ENCODE measurements around the gene GNAI1. TPM values are rescaled to one million over a fixed set of nuclear protein-coding genes. Genes with fewer than 3 reads are reported as not detected.

GNAI1 gene
- total RNA-seq, 2 donors from 2014 or later = 11.1 to 30.9 TPM

GRCh38 chr7:80105701-80106408 lies 28.8 kb upstream of the GNAI1 start:
- H3K9me3 ChIP-seq = no peaks in the 10 kb centered on the region
- no peak overlapping the region for H3K27ac ChIP-seq
- H3K36me3 ChIP-seq = no peaks in the 10 kb centered on the region
- no peak for ATAC-seq (ENCODE audit: insufficient number of reproducible peaks, low FRiP score, low read depth)
- no peak for TF ChIP-seq CTCF (IDR thresholded peaks at IDR 0.05)
- H3K4me1 ChIP-seq (ENCODE audit: control insufficient read depth in 1 of 2, low read depth in 2 of 2) = peaks cover 0 to 2% of the 10 kb centered on the region in 2 donors
- H3K4me3 ChIP-seq = no peak overlapping the region
- no peak for DNase-seq (ENCODE audit: low spot score)
- no peaks in the 10 kb centered on the region for H3K27me3 ChIP-seq (replicated peaks; ENCODE audit: insufficient read depth)

GRCh38 chr7:80106498-80107113 lies 28.0 kb upstream of the GNAI1 start:
- Histone ChIP-seq H3K4me1 (ENCODE audit: control insufficient read depth in 1 of 2, low read depth in 2 of 2) (peaks cover 0 to 2% of the 10 kb centered on the region in 2 donors), H3K36me3 (no peaks in the 10 kb centered on the region), H3K4me3 (no peak overlapping the region), H3K9me3 (no peaks in the 10 kb centered on the region), H3K27me3 (replicated peaks; ENCODE audit: insufficient read depth) (no peaks in the 10 kb centered on the region), H3K27ac (no peak overlapping the region)
- no peak for ATAC-seq (ENCODE audit: insufficient number of reproducible peaks, low FRiP score, low read depth)
- TF ChIP-seq CTCF (IDR thresholded peaks at IDR 0.05) = no peak
- no peak for DNase-seq (ENCODE audit: low spot score)

- Histone ChIP-seq H3K4me1 (ENCODE audit: control insufficient read depth in 1 of 2, low read depth in 2 of 2) (peaks cover 0 to 2% of the 10 kb centered on the region in 2 donors), H3K4me3 (no peak overlapping the region), H3K36me3 (no peaks in the 10 kb centered on the region), H3K9me3 (no peaks in the 10 kb centered on the region), H3K27me3 (replicated peaks; ENCODE audit: insufficient read depth) (no peaks in the 10 kb centered on the region), H3K27ac (no peak overlapping the region)
- ATAC-seq (ENCODE audit: insufficient number of reproducible peaks, low FRiP score, low read depth) (no peak), DNase-seq (ENCODE audit: low spot score) (no peak)
- no peak for TF ChIP-seq CTCF (IDR thresholded peaks at IDR 0.05)
Observed at GRCh38 chr7:80107278-80107677, 27.4 kb upstream of the GNAI1 start.

GRCh38 chr7:80110376-80110775 lies 24.3 kb upstream of the GNAI1 start:
- no peak overlapping the region for H3K4me3 ChIP-seq
- ATAC-seq (ENCODE audit: insufficient number of reproducible peaks, low FRiP score, low read depth) = no peak
- TF ChIP-seq CTCF (IDR thresholded peaks at IDR 0.05) = no peak

GRCh38 chr7:80114159-80114558 lies 20.5 kb upstream of the GNAI1 start:
- no peaks in the 10 kb centered on the region for H3K27me3 ChIP-seq (replicated peaks; ENCODE audit: insufficient read depth)
- no peaks in the 10 kb centered on the region for H3K9me3 ChIP-seq
- H3K27ac ChIP-seq = no peak overlapping the region
- ATAC-seq (ENCODE audit: insufficient number of reproducible peaks, low FRiP score, low read depth) (no peak), DNase-seq (ENCODE audit: low spot score) (no peak)
- H3K4me3 ChIP-seq = no peak overlapping the region
- H3K4me1 ChIP-seq (ENCODE audit: control insufficient read depth in 1 of 2, low read depth in 2 of 2) = no peaks in the 10 kb centered on the region
- no peak for TF ChIP-seq CTCF (IDR thresholded peaks at IDR 0.05)
- H3K36me3 ChIP-seq = no peaks in the 10 kb centered on the region

More at GRCh38 chr7:80110376-80110775, 24.3 kb upstream of the GNAI1 start:
- Histone ChIP-seq H3K9me3 (no peaks in the 10 kb centered on the region), H3K4me1 (ENCODE audit: control insufficient read depth in 1 of 2, low read depth in 2 of 2) (peaks cover 0 to 2% of the 10 kb centered on the region in 2 donors), H3K27ac (no peak overlapping the region), H3K27me3 (replicated peaks; ENCODE audit: insufficient read depth) (no peaks in the 10 kb centered on the region), H3K36me3 (no peaks in the 10 kb centered on the region)
- DNase-seq (ENCODE audit: low spot score) = no peak
